ENCODE measurements around the gene ALDH3B1.

- TF ChIP-seq MAX (IDR thresholded peaks at IDR 0.05) (no peak), GABPA (IDR thresholded peaks at IDR 0.05 in 1 of 2, conservative IDR thresholded peaks at IDR 0.05 in 1 of 2) (no peak), TAF1 (conservative IDR thresholded peaks at IDR 0.05) (no peak), ATF3 (IDR thresholded peaks at IDR 0.05) (no peak), CTCF (IDR thresholded peaks at IDR 0.05; ENCODE audit: low read depth, low read length, missing input control) (no peak)
These were observed 12.4 kb downstream of the ALDH3B1 start for GRCh38 chr11:68022531-68022930.
